Measurements from ENCODE around the gene GRM1. TPM values are rescaled to one million over a fixed set of nuclear protein-coding genes. Genes with fewer than 3 reads are reported as not detected.
A peak's percentile ranks its signal among the peaks of the same experiment; 100 is the strongest.

Gene GRM1
- total and polyA plus RNA-seq, 9 of the 15 experiments (the other 6 are each of a cell fraction or from before 2014, with no cell fraction given) = not detected

DNA sequence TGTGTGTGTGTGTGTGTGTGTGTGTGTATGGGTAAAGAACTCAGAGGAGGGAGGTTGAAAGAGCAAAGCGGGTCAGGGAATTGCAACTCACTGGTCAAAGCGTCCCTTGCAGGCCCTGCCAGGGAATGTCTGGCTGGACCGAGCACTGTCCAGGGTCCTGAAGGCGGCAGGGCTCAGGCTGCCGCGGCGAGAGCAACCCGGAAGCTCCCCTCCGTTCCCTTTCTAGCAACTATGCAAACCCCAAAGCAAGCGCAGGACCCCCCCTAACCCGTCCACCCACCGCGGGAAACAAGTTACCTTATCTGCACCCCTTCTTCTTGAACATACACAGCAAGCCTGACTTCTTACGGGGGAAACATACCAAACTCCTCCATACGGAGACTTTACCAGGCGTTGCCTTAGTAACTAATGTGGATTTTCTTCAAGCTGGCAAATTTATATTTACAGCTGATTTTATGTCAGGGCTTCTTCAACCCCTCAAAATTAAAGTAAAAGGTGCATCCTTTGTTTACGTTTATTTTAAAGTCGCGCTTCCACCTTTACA is 538 bp upstream of the GRM1 start (continued):
- TF ChIP-seq, protein P1, sequence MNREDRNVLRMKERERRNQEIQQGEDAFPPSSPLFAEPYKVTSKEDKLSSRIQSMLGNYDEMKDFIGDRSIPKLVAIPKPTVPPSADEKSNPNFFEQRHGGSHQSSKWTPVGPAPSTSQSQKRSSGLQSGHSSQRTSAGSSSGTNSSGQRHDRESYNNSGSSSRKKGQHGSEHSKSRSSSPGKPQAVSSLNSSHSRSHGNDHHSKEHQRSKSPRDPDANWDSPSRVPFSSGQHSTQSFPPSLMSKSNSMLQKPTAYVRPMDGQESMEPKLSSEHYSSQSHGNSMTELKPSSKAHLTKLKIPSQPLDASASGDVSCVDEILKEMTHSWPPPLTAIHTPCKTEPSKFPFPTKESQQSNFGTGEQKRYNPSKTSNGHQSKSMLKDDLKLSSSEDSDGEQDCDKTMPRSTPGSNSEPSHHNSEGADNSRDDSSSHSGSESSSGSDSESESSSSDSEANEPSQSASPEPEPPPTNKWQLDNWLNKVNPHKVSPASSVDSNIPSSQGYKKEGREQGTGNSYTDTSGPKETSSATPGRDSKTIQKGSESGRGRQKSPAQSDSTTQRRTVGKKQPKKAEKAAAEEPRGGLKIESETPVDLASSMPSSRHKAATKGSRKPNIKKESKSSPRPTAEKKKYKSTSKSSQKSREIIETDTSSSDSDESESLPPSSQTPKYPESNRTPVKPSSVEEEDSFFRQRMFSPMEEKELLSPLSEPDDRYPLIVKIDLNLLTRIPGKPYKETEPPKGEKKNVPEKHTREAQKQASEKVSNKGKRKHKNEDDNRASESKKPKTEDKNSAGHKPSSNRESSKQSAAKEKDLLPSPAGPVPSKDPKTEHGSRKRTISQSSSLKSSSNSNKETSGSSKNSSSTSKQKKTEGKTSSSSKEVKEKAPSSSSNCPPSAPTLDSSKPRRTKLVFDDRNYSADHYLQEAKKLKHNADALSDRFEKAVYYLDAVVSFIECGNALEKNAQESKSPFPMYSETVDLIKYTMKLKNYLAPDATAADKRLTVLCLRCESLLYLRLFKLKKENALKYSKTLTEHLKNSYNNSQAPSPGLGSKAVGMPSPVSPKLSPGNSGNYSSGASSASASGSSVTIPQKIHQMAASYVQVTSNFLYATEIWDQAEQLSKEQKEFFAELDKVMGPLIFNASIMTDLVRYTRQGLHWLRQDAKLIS (CRISPR knock-in tag; IDR thresholded peaks at IDR 0.05) = peak; percentile 67; the same call in 1 of the 2 replicates
- TF ChIP-seq ELF1 (tag; IDR thresholded peaks at IDR 0.05) (peak; percentile 79), RAD21 (CRISPR knock-in tag; conservative IDR thresholded peaks at IDR 0.05 in 1 of 2, IDR thresholded peaks at IDR 0.05 in 1 of 2) (peak in 1 of 2 experiments; percentile 11; a peak in 1 of 4 replicates), CBX3 (IDR thresholded peaks at IDR 0.05; ENCODE audit: borderline replicate concordance in 1 of 2, low read length in 2 of 2) (peak in 1 of 2 experiments; percentile 67; a peak in 1 of 3 replicates), ZNF707 (CRISPR knock-in tag; conservative IDR thresholded peaks at IDR 0.05) (no peak), CREM (IDR thresholded peaks at IDR 0.05; ENCODE audit: low read depth) (peak; percentile 33; the same call in 1 of the 2 replicates), RFX1 (IDR thresholded peaks at IDR 0.05) (peak; percentile 33; the same call in 1 of the 2 replicates), YY1 (IDR thresholded peaks at IDR 0.05; ENCODE audit: borderline replicate concordance in 1 of 3, control insufficient read depth in 1 of 3, extremely low read depth in 1 of 3, insufficient read depth in 3 of 3, insufficient read length in 1 of 3, insufficient replicate concordance in 2 of 3, low read depth in 1 of 3, low read length in 2 of 3) (peak in 1 of 3 experiments; percentile 25), ZNF197 (CRISPR knock-in tag; IDR thresholded peaks at IDR 0.05; ENCODE audit: low read depth) (0 out of 2 replicates have a peak, but pooled peaks have one; percentile 29)
- TF ChIP-seq, protein P2, sequence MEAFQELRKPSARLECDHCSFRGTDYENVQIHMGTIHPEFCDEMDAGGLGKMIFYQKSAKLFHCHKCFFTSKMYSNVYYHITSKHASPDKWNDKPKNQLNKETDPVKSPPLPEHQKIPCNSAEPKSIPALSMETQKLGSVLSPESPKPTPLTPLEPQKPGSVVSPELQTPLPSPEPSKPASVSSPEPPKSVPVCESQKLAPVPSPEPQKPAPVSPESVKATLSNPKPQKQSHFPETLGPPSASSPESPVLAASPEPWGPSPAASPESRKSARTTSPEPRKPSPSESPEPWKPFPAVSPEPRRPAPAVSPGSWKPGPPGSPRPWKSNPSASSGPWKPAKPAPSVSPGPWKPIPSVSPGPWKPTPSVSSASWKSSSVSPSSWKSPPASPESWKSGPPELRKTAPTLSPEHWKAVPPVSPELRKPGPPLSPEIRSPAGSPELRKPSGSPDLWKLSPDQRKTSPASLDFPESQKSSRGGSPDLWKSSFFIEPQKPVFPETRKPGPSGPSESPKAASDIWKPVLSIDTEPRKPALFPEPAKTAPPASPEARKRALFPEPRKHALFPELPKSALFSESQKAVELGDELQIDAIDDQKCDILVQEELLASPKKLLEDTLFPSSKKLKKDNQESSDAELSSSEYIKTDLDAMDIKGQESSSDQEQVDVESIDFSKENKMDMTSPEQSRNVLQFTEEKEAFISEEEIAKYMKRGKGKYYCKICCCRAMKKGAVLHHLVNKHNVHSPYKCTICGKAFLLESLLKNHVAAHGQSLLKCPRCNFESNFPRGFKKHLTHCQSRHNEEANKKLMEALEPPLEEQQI (IDR thresholded peaks at IDR 0.05) = peak; percentile 43; the same call in 1 of the 2 replicates
